Esophagus squamous epithelium (tissue), 5 donors: Measurements from ENCODE around the gene PRRT1B. TPM values are rescaled to one million over a fixed set of nuclear protein-coding genes. Genes with fewer than 3 reads are reported as not detected.

Source experiments
- DNase-seq: peaks from one replicate; lab custom pipeline; 2025; lab: John Stamatoyannopoulos, UW
- H3K27ac ChIP-seq, 4 donors: fragments of 200-600 bp; sonication (generic); one replicate each; pipeline ENCODE4 v1.5.1; 2016 to 2019; ENCODE audit warnings: mild to moderate bottlenecking in 1 of 4
- H3K27me3 ChIP-seq, 4 donors: fragments of 200-600 bp; sonication (generic); 1 replicate in 3 of 4; 2 replicates in 1 of 4; pipeline versions ENCODE4 v1.5.1 to v1.6.0; 2017 to 2021; ENCODE audit warnings: antibody characterized with exemption in 1 of 4
- H3K36me3 ChIP-seq, 3 donors: fragments of 200-600 bp; sonication (generic); one replicate each; pipeline ENCODE4 v1.5.1; 2016 to 2019
- H3K4me1 ChIP-seq, 3 donors: fragments of 200-600 bp; sonication (generic); one replicate each; pipeline ENCODE4 v1.5.1; 2017 to 2019
- H3K4me3 ChIP-seq, 4 donors: fragments of 200-600 bp; sonication (generic); 1 replicate in 3 of 4; 2 replicates in 1 of 4; pipeline ENCODE4 v1.5.1; 2016 to 2019; ENCODE audit warnings: mild to moderate bottlenecking in 2 of 4, moderate library complexity in 1 of 4
- H3K9me3 ChIP-seq, 3 donors: fragments of 200-600 bp; sonication (generic); one replicate each; pipeline ENCODE4 v1.5.1; 2016 to 2019
- POLR2A ChIP-seq, 4 donors: fragments of 450-650 bp; IDR thresholded peaks; one replicate each; pipeline ENCODE4 v1.6.1; 2017; ENCODE audit warnings: antibody characterized with exemption in 4 of 4, mild to moderate bottlenecking in 4 of 4, moderate library complexity in 3 of 4
- WGBS, 2 donors: methylation state at CpG; one replicate each; pipeline ENCODE4 v1.1.5; 2018; 5-methylcytosine and 5-hydroxymethylcytosine counted together
- intact Hi-C: fragments of 100-400 bp; cut with DNase I; formaldehyde crosslinking; loops from one replicate; pipeline ENCODE4 v1.15.0; 2022
- total RNA-seq, 4 donors: library from RNA; depleted of rRNA; stranded (reverse); fragments of >200 nt; gene quantifications; one replicate each; pipeline ENCODE4 v1.1.0, GENCODE V29; 2016
- TF ChIP-seq, protein P1 (sequence below), 6 experiments: fragments of 450-650 bp in 4 of 6; fragments of 200-600 bp in 2 of 6; sonication (generic) in 2 of 6; IDR thresholded peaks; one replicate each; pipeline ENCODE4 v1.5.1; 2016 to 2019; ENCODE audit warnings: antibody characterized with exemption in 6 of 6, mild to moderate bottlenecking in 4 of 6, moderate library complexity in 4 of 6
- donor health status: DM: yes; HTN: yes; CAD: no.

PRRT1B gene
- total RNA-seq, 4 donors from 2014 or later: not detected

DNA sequence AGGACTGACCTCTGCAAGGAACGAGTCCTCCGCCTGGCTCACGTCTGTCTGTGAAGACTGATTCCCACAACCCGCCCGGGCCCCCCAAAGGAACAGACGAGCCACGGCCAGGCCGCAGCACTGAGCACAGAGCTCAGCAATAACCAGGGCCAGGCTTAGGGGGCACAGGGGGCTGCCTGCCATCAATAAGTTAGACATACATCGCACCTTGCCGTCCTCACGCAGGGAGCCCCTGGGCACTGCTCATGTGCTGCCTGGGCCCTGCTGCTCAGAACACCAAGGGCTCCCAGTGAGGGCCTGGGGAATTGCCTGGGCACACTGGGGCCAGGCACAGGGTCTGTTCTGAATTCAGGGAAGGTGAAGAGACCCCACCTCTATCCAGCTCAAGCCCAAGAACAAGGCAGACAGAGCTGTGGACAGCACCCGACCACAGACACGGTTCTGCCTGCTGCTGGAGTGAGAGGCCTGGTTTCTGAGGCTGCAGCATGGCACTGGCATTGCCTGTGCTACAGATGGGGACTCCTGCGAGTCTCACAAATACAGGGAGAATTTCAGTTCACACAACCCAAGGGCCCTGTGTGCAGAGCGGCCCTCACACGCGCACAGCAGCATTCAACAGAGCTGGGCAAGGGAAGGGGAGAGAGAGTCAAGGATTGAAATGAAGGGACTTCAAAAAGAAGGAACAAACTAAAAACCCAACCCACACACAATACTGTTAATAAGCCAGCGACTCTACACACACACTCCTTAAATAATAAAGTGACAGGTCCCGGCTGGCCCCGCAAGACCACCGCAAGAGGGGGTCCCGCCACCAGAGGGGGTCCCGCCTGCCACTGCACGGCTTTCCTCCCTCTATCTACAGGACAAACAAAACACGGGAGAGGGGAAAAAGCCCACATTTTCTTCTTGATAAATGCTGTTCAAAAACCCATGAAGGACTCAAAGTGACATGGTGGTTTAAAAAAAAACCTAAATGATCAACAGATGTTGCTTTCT lies 32.0 kb downstream of the PRRT1B start:
- TF ChIP-seq, protein P1, sequence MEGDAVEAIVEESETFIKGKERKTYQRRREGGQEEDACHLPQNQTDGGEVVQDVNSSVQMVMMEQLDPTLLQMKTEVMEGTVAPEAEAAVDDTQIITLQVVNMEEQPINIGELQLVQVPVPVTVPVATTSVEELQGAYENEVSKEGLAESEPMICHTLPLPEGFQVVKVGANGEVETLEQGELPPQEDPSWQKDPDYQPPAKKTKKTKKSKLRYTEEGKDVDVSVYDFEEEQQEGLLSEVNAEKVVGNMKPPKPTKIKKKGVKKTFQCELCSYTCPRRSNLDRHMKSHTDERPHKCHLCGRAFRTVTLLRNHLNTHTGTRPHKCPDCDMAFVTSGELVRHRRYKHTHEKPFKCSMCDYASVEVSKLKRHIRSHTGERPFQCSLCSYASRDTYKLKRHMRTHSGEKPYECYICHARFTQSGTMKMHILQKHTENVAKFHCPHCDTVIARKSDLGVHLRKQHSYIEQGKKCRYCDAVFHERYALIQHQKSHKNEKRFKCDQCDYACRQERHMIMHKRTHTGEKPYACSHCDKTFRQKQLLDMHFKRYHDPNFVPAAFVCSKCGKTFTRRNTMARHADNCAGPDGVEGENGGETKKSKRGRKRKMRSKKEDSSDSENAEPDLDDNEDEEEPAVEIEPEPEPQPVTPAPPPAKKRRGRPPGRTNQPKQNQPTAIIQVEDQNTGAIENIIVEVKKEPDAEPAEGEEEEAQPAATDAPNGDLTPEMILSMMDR (IDR thresholded peaks at IDR 0.05): no peak
- no peak for TF ChIP-seq POLR2A (IDR thresholded peaks at IDR 0.05)
- Histone ChIP-seq H3K9me3 (no peaks in the 10 kb centered on the region), H3K36me3 (peaks cover 17 to 99% (median 36%) of the 10 kb centered on the region in 3 donors), H3K27ac (no peak overlapping the region), H3K4me3 (no peak overlapping the region), H3K27me3 (no peaks in the 10 kb centered on the region), H3K4me1 (no peaks in the 10 kb centered on the region)
- WGBS, 2 donors: 66 to 69% methylated on average over 8 to 11 of the region's 25 CpGs
- no peak for DNase-seq
- intact Hi-C loops: no loop called here

DNA sequence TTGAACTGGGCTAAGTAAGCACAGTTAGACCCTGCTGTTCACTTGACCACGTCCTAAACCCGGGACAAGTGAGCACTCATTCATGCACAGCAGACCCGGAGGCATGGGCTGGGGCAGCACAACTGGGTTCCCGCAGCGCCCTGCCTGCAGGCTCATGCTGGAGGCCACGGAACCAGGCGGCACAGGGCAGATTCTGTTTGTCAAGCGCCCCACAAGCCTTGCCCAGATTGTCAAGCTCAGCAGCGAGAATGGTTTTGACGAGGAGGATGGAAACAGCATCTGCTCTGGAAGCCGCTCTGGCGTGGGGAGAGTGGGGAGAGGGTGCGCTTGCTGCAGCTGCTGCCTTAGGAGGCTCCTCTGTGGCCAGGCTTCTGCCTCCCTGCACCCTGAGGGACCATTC lies 32.7 kb downstream of the PRRT1B start:
- TF ChIP-seq, protein P1 (IDR thresholded peaks at IDR 0.05): no peak
- TF ChIP-seq POLR2A (IDR thresholded peaks at IDR 0.05): no peak
- no peak for DNase-seq
- H3K4me3 ChIP-seq: no peak overlapping the region
- H3K9me3 ChIP-seq: no peaks in the 10 kb centered on the region
- peaks cover 21 to 99% (median 36%) of the 10 kb centered on the region in 3 donors for H3K36me3 ChIP-seq
- no peaks in the 10 kb centered on the region for H3K27me3 ChIP-seq
- WGBS, 2 donors: 70 to 81% methylated on average over 3 to 5 of the region's 13 CpGs
- H3K27ac ChIP-seq: no peak overlapping the region
- intact Hi-C loops: no loop called here
- H3K4me1 ChIP-seq: no peaks in the 10 kb centered on the region

DNA sequence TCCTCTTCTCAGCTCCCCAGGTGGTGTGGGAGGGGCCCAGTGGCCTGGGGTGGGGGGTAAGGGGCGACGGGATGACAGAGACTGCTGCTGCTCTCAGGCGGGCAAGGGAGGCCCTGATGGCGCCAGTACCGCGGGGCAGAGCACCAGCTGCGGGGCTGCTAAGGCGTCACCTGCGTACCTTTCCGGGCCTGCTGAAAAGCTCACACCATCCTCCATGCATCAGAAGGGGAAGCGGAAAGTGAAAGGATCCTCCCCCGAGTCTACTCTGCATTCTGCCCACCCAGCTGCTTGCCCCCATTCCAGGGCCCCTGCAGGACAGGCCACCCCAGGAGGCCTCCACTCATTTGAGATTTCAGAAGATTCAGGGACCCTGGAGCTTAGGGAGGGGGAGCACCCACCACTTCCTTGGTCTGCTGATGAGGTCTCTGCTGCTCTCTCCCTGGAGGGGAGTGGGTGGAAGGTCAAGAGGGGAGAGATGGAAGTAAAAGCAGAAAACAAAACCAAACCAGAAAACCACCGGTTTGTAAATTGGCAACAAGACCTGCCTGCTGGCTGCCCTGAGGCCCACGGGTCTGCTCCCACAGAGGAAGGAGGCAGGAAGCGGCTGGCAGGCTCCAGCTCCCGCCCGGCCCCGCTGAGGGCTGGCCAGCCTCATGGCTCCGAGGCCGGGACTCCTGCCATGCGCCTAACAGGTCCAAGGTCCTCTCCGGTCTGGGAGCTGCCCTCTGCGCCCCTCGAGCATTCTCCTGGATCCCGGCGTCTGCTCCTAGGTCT lies 33.6 kb downstream of the PRRT1B start:
- Histone ChIP-seq H3K36me3 (peaks cover 26 to 99% (median 36%) of the 10 kb centered on the region in 3 donors), H3K9me3 (no peaks in the 10 kb centered on the region), H3K27ac (no peak overlapping the region), H3K4me3 (no peak overlapping the region), H3K4me1 (no peaks in the 10 kb centered on the region), H3K27me3 (no peaks in the 10 kb centered on the region)
- DNase-seq: no peak
- TF ChIP-seq, protein P1 (IDR thresholded peaks at IDR 0.05): no peak
- TF ChIP-seq POLR2A (IDR thresholded peaks at IDR 0.05): no peak
- intact Hi-C loops: no loop called here
- WGBS, 2 donors: 62 to 74% methylated on average over 13 to 14 of the region's 26 CpGs

DNA sequence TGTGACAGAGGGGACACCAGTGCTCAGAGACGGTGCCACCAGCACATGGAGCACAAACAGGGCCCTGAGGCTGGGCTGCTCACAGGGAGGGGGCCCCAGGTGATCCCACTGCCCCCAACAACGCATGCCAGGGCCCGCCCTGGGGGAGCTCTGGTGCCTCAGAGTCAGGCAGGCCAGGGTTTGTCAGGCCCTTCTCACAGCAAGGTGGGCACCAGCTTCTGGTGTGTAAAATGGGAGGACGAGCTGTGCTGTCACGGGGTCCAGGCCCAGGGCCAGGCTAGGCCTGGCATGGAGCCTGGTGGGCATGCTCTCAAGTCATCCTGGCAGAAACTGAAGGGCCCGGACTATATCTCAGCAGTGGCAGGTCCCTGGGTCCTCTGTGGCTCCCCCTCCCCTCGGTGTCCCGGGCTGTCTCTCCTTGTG lies 34.5 kb downstream of the PRRT1B start:
- no peak for DNase-seq

More for the DNA sequence above, 34.5 kb downstream of the PRRT1B start:
- WGBS, 2 donors: 73 to 80% methylated on average over 3 to 4 of the region's 8 CpGs
- TF ChIP-seq, protein P1 (IDR thresholded peaks at IDR 0.05): no peak
- TF ChIP-seq POLR2A (IDR thresholded peaks at IDR 0.05): no peak
- H3K27ac ChIP-seq: no peak overlapping the region
- intact Hi-C loops: no loop called here
- no peaks in the 10 kb centered on the region for H3K9me3 ChIP-seq
- peaks cover 35 to 100% (median 36%) of the 10 kb centered on the region in 3 donors for H3K36me3 ChIP-seq
- H3K4me3 ChIP-seq: no peak overlapping the region
- H3K4me1 ChIP-seq: peaks cover 0 to 2% (median 0%) of the 10 kb centered on the region in 3 donors
- H3K27me3 ChIP-seq: no peaks in the 10 kb centered on the region
